ENCODE measurements around the gene TMEM184A.

Gene TMEM184A

DNA sequence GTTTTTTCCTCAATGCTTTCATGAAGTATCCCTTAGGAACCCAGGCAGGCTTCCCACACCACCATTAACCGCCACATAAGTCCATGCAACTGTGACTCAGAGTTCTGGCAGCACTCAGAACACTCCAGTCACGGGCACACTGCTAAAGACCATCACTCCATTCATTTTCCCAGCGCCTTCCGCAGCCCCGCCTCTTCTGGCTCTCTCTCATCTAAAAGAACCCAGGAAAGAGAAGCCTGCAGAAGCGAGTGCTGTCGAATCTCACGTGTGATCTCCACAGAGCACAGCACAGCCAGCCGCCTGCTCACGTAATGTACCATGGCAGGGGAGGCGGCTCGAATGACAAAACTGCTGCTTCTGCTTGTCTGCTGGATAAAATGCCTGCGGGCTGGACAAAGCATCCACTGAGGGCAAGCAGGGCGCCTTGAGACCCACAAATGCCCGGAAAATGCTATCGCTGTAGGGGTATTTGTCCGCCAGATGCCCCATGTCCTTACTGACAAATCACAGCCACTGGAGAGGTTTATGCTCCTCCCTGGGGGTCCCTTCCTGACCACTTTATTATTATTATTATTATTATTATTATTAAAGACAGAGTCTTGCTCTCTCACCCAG lies 12.0 kb upstream of the TMEM184A start:
- DNase-seq (ENCODE audit: low read depth, low spot score) = no peak

DNA sequence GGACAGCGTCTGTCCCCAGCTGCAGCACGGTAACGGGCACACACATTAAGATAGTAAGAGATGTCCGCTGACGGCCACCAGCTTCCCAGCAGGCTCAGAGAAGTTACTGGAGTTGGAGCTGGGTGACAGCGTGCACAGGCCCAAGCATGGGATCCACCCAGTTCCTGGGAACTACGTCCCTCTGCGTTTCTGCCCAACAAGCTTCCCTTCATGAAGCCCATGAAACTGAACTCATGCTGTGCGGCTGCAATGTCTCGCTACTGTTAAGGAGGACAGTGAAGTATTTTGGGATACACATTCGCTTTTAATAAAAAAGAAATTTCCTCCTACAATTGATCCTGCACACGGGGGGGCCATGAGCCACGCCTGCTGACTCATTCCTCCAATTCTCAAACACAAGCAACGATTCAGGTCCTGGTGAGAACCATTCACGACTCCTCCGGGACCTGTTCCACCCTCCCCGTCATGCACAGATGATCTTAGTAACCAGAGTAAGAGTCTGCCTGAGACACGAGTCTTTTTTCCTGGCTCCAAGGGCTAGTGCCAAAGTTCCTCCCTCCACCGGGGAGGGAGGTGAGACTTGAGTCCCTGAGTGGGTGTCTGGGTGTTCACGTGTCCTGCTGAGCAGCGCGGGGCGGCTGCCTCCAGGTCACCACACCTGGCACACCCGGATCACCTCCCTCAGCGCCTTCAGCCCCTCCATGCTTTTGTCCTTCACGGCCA lies 11.2 kb upstream of the TMEM184A start:
- no peak for DNase-seq (ENCODE audit: low read depth, low spot score)

GRCh38 chr7:1566687-1567048 lies 10.7 kb upstream of the TMEM184A start:
- no peak for DNase-seq (ENCODE audit: low read depth, low spot score)

- no peak for DNase-seq (ENCODE audit: low read depth, low spot score)
Measured at GRCh38 chr7:1564603-1565022, 8.6 kb upstream of the TMEM184A start.

DNA sequence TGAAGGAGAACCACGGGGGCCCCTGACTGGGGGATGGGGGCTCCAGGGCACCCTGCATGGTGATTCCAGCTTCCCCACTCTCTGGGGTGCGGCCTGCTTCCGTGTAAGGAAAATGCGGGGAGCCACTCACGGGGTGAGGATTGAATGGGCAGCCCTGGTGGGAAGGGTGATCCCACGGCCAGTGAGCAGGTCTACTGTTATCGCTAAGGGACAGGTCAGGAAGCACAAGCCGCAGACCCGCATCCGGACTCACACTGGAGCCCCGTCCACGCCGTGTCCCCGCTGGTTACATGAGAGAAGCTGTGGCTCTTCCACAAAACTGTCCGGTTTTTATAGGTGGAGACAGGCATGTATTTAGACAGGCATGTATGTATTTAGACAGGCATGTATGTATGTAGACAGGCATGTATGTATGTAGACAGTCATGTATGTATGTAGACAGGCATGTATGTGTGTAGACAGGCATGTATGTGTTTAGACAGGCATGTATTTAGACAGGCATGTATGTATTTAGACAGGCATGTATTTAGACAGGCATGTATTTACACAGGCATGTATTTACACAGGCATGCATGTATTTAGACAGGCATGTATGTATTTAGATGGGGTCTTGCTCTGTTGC lies 8.1 kb upstream of the TMEM184A start:
- no peak for DNase-seq (ENCODE audit: low read depth, low spot score)

GRCh38 chr7:1562597-1563051 lies 6.6 kb upstream of the TMEM184A start:
- no peak for DNase-seq (ENCODE audit: low read depth, low spot score)

DNA sequence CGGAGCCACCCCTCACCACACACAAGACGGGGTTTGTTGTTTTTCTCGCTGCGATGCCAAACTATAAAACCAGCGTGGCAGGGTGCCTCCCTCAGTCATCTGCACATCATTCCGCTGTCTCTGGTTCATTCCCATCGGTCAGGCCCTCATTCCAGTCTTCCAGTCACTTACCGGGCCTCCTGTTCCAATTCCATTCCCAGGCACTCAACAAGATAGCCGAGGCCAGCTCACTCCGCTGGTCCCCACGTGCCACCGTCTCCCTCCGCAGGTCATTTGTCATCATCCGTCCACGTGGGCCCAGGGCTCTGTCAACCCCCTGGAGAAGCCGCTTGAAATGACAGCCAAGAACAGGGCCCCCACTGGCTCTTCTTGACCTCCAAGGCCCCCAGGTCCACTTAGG lies 6.1 kb upstream of the TMEM184A start:
- no peak for DNase-seq (ENCODE audit: low read depth, low spot score)

DNA sequence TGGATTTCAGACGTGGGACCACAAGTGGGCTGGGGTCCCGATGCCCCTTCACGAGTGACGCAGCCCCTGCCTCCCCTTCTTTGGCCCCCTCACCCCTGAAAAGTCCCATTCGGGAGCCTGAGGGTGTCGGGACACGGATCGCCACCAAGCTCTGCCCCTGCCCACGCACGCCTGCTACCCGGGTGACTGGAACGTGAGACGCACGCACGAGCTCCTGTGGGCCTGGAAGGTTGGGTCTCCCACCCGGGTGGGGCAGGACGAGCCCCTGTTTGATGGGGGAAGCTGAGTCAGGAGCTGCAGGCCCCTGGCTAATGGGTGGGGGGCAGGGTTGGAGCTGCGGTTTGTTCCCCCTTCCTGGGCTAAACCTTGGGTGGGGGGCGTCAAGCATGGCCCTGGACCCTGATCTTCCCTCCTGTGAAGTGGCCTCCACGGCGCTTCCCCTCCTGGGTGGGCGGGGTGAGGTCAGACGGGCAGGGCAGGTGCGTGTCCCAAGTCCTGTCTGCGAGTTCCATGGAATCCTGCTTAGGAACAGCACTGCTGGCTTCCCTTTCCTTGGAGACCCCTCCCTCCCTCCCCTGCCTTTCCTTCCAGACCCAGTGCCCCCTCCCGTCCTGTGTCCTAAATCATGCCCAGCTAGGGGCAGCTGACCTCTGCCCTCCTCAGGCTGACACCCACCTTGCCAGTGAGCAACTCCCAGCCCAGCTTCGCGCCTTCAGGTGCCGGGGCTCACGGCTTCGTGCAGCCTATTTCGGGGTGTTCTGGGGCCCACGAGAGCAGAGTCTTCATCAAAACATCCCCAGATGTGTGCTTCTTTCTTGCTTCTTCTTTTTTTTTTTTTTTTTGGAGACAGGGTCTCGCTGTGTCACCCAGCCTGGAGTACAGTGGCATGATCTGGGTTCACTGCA lies 5.3 kb upstream of the TMEM184A start:
- no peak for DNase-seq (ENCODE audit: low read depth, low spot score)

DNA sequence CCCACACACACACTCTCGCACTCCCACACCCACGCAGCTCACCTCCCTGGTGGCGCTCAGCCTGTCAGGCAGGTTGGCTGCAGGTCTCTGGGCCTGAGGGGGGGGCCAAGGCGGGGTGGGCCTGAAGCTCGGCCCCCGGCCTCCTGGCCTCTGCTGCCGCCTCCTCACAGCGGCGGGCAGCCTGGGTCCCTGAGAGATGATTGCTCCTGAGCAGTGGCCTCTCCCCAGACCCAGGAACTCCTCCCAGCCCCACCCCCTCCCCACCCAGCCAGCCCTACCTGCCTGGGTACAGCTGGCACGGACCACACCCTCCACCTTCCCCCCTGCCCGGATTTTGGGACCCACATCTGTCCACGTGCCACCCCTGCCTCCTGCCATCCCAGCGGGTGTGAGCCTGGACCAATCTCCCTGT lies 4.6 kb upstream of the TMEM184A start:
- no peak for DNase-seq (ENCODE audit: low read depth, low spot score)

DNA sequence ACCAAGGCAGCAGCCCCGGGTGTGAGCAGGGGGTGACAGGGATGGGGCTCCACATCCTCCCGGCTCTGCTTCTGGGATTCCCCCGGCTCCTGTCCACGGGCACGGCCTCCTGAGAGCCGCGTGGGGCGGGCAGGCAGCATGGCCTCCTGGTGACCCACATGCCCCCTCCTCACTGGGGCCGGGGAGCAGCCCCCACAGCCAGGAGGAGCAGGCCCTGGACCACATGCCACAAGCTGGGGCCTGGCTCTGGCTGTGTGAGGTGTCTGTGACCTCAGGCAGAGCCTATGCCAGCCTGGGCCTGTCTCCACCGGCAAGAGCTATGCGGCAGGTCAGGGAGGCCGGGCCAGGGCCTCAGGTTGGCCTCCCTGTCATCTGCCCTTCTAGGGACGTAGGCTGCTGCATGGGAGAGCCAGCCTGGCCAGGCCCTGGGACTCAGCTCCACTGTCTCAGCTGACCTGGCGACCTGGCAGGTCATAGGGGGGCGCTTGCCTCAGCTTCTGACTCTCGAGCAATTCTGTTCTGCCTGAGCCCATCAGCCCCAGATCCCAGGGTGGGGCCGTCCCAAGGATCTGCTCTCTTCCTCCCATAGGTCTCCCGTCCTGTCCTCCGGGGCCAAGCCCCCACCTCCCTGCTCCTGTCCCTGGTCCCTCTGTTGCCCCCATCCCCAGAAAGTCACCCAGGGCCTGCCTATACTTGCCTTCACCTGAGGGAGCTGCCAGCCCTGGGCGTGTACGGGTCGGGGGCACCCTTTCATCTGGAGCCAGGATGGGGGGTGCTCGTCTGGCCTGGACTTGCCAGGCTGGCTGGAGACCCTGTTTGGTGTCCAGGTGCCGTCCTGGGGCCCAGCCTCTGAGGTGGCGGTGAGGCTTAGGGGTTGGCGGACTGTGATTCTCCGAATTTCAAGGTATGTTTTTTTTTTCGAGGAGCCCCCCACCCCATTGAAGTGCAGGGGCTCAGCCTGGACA lies 3.9 kb upstream of the TMEM184A start:
- no peak for DNase-seq (ENCODE audit: low read depth, low spot score)

- no peak for DNase-seq (ENCODE audit: low read depth, low spot score)
Measured at GRCh38 chr7:1558841-1559625, 3.0 kb upstream of the TMEM184A start.

DNA sequence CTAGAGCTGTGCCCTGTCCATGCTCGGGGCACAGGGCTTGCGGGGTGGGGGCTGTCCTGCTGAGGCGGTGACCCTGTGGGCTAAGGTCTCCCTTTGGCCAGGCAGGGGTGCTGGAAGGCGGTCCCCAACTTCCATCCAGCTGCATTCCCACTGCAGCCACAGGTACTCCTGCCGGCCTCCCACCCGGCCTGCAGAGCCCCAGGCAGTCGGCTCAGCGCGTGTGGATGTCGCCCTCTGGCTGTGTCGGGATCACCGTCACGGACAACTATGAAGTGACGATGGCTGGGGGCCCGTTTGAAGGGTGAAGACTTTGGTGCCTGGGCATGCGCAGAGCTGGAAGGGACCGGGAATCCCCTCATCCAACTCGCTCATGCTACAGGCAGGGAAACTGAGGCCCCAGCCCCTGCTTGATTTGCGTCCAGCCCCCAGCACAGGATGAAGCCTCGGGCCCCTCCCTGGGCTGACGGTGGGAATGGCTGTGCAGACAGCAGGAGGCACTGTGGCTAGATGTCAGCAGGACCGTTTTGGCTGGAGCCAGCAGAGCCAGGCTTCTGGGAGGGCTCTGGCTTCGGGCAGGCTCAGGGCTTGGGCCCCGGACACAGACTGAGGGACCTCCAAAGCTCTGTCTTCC lies 2.3 kb upstream of the TMEM184A start:
- DNase-seq (ENCODE audit: low read depth, low spot score) = no peak

GRCh38 chr7:1557771-1558170 lies 1.8 kb upstream of the TMEM184A start:
- DNase-seq (ENCODE audit: low read depth, low spot score) = no peak

DNA sequence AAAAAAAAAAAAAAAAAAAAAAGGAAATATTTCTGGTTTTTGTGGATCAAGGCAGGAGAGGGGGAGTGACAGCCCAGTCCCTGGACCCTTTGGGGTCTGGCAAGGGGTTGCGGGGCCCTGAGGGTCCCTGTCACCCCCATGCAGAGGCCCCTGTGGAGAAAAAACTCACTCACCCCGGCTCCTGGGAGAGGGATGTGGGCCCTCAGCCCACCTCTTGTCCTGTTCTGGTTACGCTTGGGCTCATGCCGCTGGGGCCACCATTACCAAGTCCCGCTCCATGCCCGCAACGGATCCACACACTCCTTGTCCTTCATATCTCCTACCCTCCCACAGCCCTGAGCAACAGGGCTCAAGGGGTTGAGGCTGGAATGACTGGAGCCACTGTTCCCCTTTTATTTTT lies 1.0 kb upstream of the TMEM184A start:
- no peak for DNase-seq (ENCODE audit: low read depth, low spot score)

- no peak for DNase-seq (ENCODE audit: low read depth, low spot score)
Measured at GRCh38 chr7:1555046-1555812, 776 bp downstream of the TMEM184A start.

GRCh38 chr7:1554333-1555045 lies 1.5 kb downstream of the TMEM184A start:
- no peak for DNase-seq (ENCODE audit: low read depth, low spot score)

GRCh38 chr7:1553512-1554210 lies 2.3 kb downstream of the TMEM184A start:
- no peak for DNase-seq (ENCODE audit: low read depth, low spot score)

DNA sequence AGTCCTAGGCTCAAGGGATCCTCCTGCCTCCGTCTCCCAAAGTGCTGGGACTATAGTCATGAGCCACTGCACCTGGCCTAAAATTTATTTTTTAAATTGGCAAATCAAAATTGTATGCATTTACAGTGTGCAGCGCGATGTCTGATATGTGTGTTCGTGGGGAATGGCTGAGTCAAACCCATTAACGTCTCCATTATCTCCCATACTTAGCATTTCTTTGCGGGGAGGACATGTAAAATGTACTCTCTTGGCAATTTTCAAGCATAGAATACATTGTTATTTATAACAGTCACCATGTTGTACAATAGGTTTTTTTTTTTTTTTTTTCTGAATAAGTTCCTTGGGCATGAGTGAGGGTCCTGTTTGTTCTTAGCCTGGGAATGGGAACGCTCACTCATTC lies 3.8 kb downstream of the TMEM184A start:
- no peak for DNase-seq (ENCODE audit: low read depth, low spot score)
